ENCODE measurements around the gene WWOX. TPM values are rescaled to one million over a fixed set of nuclear protein-coding genes. Genes with fewer than 3 reads are reported as not detected.

The WWOX gene
- polyA plus RNA-seq, 2 of the 4 experiments (the other 2 are of a cell fraction): 16.0 to 17.2 TPM

DNA sequence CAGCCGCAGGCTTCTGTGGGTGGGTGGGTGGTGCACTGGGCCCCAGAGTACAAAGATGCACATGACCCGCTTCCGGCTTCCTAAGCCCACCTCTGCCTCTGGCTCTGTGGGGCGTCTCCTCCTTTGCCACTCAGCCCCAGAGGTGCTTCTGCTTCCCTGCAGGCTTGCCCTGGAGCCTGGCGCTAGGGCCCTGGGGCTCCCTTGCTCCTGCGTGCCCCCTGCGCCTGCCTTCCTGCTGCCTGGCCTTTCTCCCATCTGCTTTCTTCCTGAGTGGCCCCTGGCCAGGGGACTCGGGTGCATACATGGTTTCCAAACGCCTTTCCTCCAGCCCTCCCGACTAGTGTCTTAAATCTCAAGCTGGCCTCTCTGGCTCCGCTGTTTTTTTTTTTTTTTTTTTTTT lies 3.4 kb downstream of the WWOX start:
- Histone ChIP-seq H3K4me1 (peaks cover 7% of the 10 kb centered on the region), H3K9me3 (no peaks in the 10 kb centered on the region), H3K4me3 (no peak overlapping the region), H3K4me2 (no peak overlapping the region), H3K27ac (no peak overlapping the region)
- no peak for TF ChIP-seq SMC3 (IDR thresholded peaks at IDR 0.05)
- TF ChIP-seq, protein P1, sequence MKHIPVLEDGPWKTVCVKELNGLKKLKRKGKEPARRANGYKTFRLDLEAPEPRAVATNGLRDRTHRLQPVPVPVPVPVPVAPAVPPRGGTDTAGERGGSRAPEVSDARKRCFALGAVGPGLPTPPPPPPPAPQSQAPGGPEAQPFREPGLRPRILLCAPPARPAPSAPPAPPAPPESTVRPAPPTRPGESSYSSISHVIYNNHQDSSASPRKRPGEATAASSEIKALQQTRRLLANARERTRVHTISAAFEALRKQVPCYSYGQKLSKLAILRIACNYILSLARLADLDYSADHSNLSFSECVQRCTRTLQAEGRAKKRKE (CRISPR knock-in tag; IDR thresholded peaks at IDR 0.05; ENCODE audit: low read depth): no peak
- TF ChIP-seq POLR2A (IDR thresholded peaks at IDR 0.05; ENCODE audit: low read length): no peak
- TF ChIP-seq, protein P2, sequence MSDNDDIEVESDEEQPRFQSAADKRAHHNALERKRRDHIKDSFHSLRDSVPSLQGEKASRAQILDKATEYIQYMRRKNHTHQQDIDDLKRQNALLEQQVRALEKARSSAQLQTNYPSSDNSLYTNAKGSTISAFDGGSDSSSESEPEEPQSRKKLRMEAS (IDR thresholded peaks at IDR 0.05): no peak
- no peak for TF ChIP-seq FOSL2 (IDR thresholded peaks at IDR 0.05)
- no peak for TF ChIP-seq FOSL2 (CRISPR knock-in tag; IDR thresholded peaks at IDR 0.05)
- no peak for TF ChIP-seq EHF (CRISPR knock-in tag; IDR thresholded peaks at IDR 0.05)
- TF ChIP-seq CBX8 (IDR thresholded peaks at IDR 0.05): no peak
- no peak for TF ChIP-seq ZNF302 (CRISPR knock-in tag; IDR thresholded peaks at IDR 0.05)
- TF ChIP-seq, protein P3, sequence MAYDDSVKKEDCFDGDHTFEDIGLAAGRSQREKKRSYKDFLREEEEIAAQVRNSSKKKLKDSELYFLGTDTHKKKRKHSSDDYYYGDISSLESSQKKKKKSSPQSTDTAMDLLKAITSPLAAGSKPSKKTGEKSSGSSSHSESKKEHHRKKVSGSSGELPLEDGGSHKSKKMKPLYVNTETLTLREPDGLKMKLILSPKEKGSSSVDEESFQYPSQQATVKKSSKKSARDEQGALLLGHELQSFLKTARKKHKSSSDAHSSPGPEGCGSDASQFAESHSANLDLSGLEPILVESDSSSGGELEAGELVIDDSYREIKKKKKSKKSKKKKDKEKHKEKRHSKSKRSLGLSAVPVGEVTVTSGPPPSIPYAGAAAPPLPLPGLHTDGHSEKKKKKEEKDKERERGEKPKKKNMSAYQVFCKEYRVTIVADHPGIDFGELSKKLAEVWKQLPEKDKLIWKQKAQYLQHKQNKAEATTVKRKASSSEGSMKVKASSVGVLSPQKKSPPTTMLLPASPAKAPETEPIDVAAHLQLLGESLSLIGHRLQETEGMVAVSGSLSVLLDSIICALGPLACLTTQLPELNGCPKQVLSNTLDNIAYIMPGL (CRISPR knock-in tag; IDR thresholded peaks at IDR 0.05; ENCODE audit: borderline replicate concordance): no peak
- no peak for TF ChIP-seq HEYL (CRISPR knock-in tag; IDR thresholded peaks at IDR 0.05)
- ChIA-PET POLR2A (no interaction called here), CTCF (interaction anchor here (0.6 to 1.3 kb wide), 5 partner anchors 79 to 915 kb away, joined by 3 read pairs; no protein-coding TSS in a partner anchor)
- DNase-seq (ENCODE audit: low read depth in 1 of 2, low spot score in 1 of 2): no peak
- ATAC-seq: no peak
- WGBS (ENCODE audit: missing lambda C conversion rate): 84% methylated on average over 11 of the region's 11 CpGs
- FAIRE-seq: no peak

DNA sequence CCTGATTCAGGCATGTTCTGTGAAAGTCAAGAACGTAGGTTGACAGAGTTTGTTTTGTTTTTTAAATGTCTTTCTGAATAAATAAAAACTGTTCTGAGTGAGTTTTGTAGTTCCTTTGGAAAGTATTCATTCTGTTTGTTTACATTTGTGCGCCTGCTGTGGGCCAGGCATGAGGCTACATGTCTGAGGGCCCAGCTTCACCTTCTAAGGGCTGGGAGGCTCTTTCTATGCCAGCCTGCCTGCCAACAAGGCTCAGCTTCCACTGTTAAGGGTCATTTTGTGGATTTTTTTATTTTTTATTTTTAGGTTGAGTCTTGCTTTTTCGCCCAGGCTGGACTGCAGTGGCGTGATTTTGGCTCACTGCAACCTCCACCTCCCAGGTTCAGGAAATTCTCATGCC lies 6.1 kb downstream of the WWOX start:
- ATAC-seq: no peak

More for the DNA sequence above, 6.1 kb downstream of the WWOX start:
- Histone ChIP-seq H3K27ac (no peak overlapping the region), H3K4me2 (no peak overlapping the region), H3K4me1 (peaks cover 3% of the 10 kb centered on the region), H3K9me3 (no peaks in the 10 kb centered on the region), H3K4me3 (no peak overlapping the region)
- TF ChIP-seq ESRRA (IDR thresholded peaks at IDR 0.05; ENCODE audit: borderline replicate concordance, low read length) (no peak), MYC (IDR thresholded peaks at IDR 0.05; ENCODE audit: borderline replicate concordance, low read length) (no peak), MAZ (IDR thresholded peaks at IDR 0.05; ENCODE audit: borderline replicate concordance, low read depth, low read length) (no peak), RARB (CRISPR knock-in tag; IDR thresholded peaks at IDR 0.05) (no peak), NR3C1 (IDR thresholded peaks at IDR 0.05) (no peak), SMC3 (IDR thresholded peaks at IDR 0.05) (no peak), POLR2AphosphoS2 (conservative IDR thresholded peaks at IDR 0.05; ENCODE audit: low read length) (no peak)
- TF ChIP-seq, protein P4, sequence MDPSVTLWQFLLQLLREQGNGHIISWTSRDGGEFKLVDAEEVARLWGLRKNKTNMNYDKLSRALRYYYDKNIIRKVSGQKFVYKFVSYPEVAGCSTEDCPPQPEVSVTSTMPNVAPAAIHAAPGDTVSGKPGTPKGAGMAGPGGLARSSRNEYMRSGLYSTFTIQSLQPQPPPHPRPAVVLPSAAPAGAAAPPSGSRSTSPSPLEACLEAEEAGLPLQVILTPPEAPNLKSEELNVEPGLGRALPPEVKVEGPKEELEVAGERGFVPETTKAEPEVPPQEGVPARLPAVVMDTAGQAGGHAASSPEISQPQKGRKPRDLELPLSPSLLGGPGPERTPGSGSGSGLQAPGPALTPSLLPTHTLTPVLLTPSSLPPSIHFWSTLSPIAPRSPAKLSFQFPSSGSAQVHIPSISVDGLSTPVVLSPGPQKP (IDR thresholded peaks at IDR 0.05; ENCODE audit: low read depth, low read length): no peak
- TF ChIP-seq, protein P5, sequence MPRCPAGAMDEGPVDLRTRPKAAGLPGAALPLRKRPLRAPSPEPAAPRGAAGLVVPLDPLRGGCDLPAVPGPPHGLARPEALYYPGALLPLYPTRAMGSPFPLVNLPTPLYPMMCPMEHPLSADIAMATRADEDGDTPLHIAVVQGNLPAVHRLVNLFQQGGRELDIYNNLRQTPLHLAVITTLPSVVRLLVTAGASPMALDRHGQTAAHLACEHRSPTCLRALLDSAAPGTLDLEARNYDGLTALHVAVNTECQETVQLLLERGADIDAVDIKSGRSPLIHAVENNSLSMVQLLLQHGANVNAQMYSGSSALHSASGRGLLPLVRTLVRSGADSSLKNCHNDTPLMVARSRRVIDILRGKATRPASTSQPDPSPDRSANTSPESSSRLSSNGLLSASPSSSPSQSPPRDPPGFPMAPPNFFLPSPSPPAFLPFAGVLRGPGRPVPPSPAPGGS (IDR thresholded peaks at IDR 0.05): no peak
- TF ChIP-seq, protein P3 (CRISPR knock-in tag; IDR thresholded peaks at IDR 0.05; ENCODE audit: borderline replicate concordance): no peak
- TF ChIP-seq, protein P6, sequence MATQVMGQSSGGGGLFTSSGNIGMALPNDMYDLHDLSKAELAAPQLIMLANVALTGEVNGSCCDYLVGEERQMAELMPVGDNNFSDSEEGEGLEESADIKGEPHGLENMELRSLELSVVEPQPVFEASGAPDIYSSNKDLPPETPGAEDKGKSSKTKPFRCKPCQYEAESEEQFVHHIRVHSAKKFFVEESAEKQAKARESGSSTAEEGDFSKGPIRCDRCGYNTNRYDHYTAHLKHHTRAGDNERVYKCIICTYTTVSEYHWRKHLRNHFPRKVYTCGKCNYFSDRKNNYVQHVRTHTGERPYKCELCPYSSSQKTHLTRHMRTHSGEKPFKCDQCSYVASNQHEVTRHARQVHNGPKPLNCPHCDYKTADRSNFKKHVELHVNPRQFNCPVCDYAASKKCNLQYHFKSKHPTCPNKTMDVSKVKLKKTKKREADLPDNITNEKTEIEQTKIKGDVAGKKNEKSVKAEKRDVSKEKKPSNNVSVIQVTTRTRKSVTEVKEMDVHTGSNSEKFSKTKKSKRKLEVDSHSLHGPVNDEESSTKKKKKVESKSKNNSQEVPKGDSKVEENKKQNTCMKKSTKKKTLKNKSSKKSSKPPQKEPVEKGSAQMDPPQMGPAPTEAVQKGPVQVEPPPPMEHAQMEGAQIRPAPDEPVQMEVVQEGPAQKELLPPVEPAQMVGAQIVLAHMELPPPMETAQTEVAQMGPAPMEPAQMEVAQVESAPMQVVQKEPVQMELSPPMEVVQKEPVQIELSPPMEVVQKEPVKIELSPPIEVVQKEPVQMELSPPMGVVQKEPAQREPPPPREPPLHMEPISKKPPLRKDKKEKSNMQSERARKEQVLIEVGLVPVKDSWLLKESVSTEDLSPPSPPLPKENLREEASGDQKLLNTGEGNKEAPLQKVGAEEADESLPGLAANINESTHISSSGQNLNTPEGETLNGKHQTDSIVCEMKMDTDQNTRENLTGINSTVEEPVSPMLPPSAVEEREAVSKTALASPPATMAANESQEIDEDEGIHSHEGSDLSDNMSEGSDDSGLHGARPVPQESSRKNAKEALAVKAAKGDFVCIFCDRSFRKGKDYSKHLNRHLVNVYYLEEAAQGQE (IDR thresholded peaks at IDR 0.05): no peak
- ChIA-PET CTCF (interaction anchor here (0.6 kb wide), 1 partner anchor 379 kb away, joined by 4 read pairs; no protein-coding TSS in a partner anchor), POLR2A (interaction anchor here (0.7 kb wide), 1 partner anchor 104 kb away, joined by 9 read pairs; no protein-coding TSS in a partner anchor)
- FAIRE-seq (no peak), DNase-seq (ENCODE audit: low read depth in 1 of 2, low spot score in 1 of 2) (no peak)
- 91% methylated on average over 4 of the region's 4 CpGs for WGBS (ENCODE audit: missing lambda C conversion rate)
